GM23338 (cell line): ENCODE results near the gene ZDHHC16.

Source experiments
- CREB1 ChIP-seq: fragments of 250-450 bp; sonication (Bioruptor Pico); IDR thresholded peaks from 2 replicates; pipeline ENCODE4 v1.5.0; 2020; ENCODE audit warnings: low read depth, mild to moderate bottlenecking, moderate library complexity
- CTCF ChIP-seq, 2 experiments: fragments of 200-600 bp in 1 of 2; sonication (generic) in 1 of 2; conservative IDR thresholded peaks; 2 replicates each; pipeline versions ENCODE4 v1.5.1 to v1.6.1; 2016 to 2017; ENCODE audit warnings: antibody characterized with exemption in 2 of 2, low read depth in 2 of 2, mild to moderate bottlenecking in 2 of 2, moderate library complexity in 1 of 2
- ETS1 ChIP-seq: IDR thresholded peaks from 2 replicates; pipeline ENCODE4 v1.6.1; 2016; ENCODE audit warnings: antibody characterized with exemption
- EZH2 ChIP-seq: fragments of 200-600 bp; sonication (generic); IDR thresholded peaks from one replicate; pipeline ENCODE4 v1.8.0; 2017; ENCODE audit warnings: antibody characterized with exemption, mild to moderate bottlenecking, low read depth; ENCODE audit not compliant: unreplicated experiment
- EZH2phosphoT487 ChIP-seq: fragments of 200-600 bp; sonication (generic); IDR thresholded peaks from one replicate; pipeline ENCODE4 v1.8.1; 2018; ENCODE audit warnings: antibody characterized with exemption; ENCODE audit not compliant: unreplicated experiment
- JUNB ChIP-seq: IDR thresholded peaks from one replicate; pipeline ENCODE4 v1.6.1; 2016; ENCODE audit warnings: antibody characterized with exemption; ENCODE audit not compliant: unreplicated experiment
- NANOG ChIP-seq: IDR thresholded peaks from 2 replicates; pipeline ENCODE4 v1.6.1; 2016; ENCODE audit warnings: antibody characterized with exemption, borderline replicate concordance
- POLR2AphosphoS5 ChIP-seq: IDR thresholded peaks from 2 replicates; pipeline ENCODE4 v1.6.1; 2016; ENCODE audit warnings: antibody characterized with exemption, low read depth
- REST ChIP-seq: IDR thresholded peaks from one replicate; pipeline ENCODE4 v1.6.1; 2018; ENCODE audit warnings: antibody characterized with exemption; ENCODE audit not compliant: unreplicated experiment
- STAT1 ChIP-seq: IDR thresholded peaks from one replicate; pipeline ENCODE4 v1.6.1; 2016; ENCODE audit warnings: antibody characterized with exemption; ENCODE audit not compliant: unreplicated experiment
- ZNF114 ChIP-seq: fragments of 250-450 bp; sonication (Bioruptor Pico); IDR thresholded peaks from 2 replicates; pipeline ENCODE4 v1.5.0; 2020; ENCODE audit warnings: mild to moderate bottlenecking, moderate library complexity
- ZNF331 ChIP-seq: fragments of 250-450 bp; sonication (Bioruptor Pico); IDR thresholded peaks from 2 replicates; pipeline ENCODE4 v1.5.0; 2020; ENCODE audit warnings: low read depth, mild to moderate bottlenecking, moderate library complexity
- ZNF462 ChIP-seq: fragments of 250-450 bp; sonication (Bioruptor Pico); IDR thresholded peaks from 2 replicates; pipeline ENCODE4 v1.5.0; 2020; ENCODE audit warnings: mild to moderate bottlenecking, moderate library complexity

- no peak for TF ChIP-seq CTCF (conservative IDR thresholded peaks at IDR 0.05; ENCODE audit: low read depth in 2 of 2)
- TF ChIP-seq NANOG: no peak
- TF ChIP-seq EZH2: no peak
- TF ChIP-seq ZNF462: no peak
- TF ChIP-seq POLR2AphosphoS5: no peak
- TF ChIP-seq CREB1: no peak
- TF ChIP-seq STAT1: no peak
- no peak for TF ChIP-seq EZH2phosphoT487
- TF ChIP-seq JUNB: no peak
- TF ChIP-seq REST: no peak
- TF ChIP-seq ETS1: no peak
- no peak for TF ChIP-seq ZNF331 (CRISPR knock-in tag)
- no peak for TF ChIP-seq ZNF114
These were observed 19.0 kb upstream of the ZDHHC16 start for GRCh38 chr10:97426776-97427570.
